A549 treated with CpdA at 1 μM for 4 hours (cell line): Measurements from ENCODE around the gene PRMT2. TPM values are rescaled to one million over a fixed set of nuclear protein-coding genes. Genes with fewer than 3 reads are reported as not detected.

ENCODE experiments used
- total RNA-seq: library from RNA; stranded (reverse); fragments of 200-300 nt; extraction: Qiagen RNA extraction; gene quantifications from 5 replicates; pipeline ENCODE4 v1.2.3, GENCODE V29; 2022; ENCODE audit warnings: low read depth

Gene PRMT2
- 44.9 to 56.6 TPM (median 54.4 TPM) in 5 replicates for total RNA-seq

DNA sequence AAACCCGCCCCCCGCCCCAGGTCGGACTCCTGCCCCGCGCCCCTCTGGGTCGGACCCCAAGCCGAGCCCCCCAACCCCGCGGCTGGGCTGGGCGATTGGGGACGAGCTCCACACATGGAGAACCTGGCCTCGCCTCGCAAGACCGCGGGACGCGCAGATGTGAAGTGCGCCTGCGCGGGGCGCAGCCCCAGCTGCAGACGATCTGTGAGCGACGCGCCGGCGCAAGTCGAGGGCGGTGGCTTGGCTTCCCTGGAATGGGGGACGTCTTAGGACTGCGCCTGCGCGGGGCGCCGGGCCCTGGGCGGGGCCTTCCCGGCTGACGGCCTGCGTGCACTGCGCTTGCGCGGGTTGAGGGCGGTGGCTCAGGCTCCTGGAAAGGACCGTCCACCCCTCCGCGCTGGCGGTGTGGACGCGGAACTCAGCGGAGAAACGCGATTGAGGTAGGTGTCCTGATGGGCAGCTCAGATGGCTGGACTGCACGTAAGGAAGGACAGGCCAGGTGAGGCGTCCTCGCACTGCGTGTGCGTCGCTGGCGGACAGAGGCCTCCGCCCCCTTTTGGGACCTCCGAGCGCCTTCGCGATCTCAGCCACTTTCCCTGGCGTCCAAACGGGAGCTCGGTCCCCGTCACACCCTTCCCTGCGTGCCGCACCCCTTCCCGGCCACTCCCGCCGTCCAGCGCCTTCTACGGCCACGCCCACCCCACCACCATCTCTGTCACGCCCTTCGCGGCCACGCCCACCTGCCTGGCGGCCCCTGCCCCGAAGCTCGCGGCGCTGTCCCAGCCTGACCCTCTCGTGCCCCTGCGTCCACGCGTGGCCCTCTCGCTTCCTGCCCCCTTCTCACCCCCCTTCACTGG, at the start of gene PRMT2:
PRMT2 (plus strand) TSS at position 351 of the 857 bp plus-strand sequence. CDS start 1,278 bp downstream, outside the sequence.

DNA sequence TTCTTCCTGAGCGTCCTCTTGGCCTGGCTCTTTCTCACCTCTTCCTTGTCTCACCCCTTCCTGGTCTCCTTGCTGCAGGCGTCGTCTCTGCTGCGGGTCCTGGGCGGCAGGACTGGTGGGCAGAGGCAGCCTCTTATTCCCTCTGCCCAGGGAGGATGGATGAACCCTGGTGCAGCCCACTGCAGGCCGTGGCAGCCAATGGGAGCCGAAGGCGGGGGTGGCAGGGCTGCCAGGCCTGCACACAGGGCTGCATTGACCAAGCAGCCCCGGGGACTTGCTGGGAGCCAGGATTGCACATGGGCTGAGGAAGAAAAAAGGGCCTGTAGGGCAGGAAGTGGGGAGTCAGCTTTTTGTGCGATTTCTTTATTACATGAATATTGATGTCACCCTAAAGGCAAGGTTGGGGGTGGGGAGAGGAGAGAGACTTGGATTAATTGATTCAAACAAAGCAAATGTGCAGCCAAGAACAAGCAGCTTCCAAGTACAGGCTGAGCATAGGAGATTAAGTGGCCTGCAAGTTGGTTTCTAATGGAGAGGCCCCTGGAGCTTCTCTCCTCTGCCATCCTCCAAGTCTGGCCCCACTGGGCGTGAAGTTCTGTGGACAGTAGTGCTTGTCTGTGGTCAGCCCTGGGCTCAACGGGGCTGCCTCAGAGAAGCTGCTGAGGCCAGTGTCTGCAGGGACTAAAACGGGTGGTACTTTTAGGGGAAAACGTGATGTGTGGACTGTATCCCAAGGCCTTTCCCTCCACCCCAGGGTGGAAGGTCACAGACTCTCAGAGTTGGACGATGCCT, 30.3 kb upstream of the PRMT2 start, which contains the start of gene S100B:
S100B (minus strand) TSS at position 108 of the 792 bp plus-strand sequence. CDS start 2,667 bp downstream, outside the sequence.

Other genes starting within 250 kb of the PRMT2 start
- 10.4 to 14.2 TPM (median 13.3 TPM) in 5 replicates for gene DIP2A, start 176.8 kb upstream of the PRMT2 start, total RNA-seq
- gene S100B, start 30.6 kb upstream of the PRMT2 start, total RNA-seq: not detected in 5 replicates